Cardiac fibroblast (primary cell): ENCODE results near the gene TNS1.

Experiments
- DNase-seq, 2 donors: peaks; one replicate each; pipeline versions ENCODE4 v3.0.0 to v3.0.0-alpha.2; 2010; ENCODE audit warnings: low read depth in 2 of 2
- H3K4me3 ChIP-seq, 2 donors: replicated peaks in 1 of 2; 1 replicate in 1 of 2; 2 replicates in 1 of 2; pipeline ENCODE4 v1.5.1; 2011; ENCODE audit warnings: low read depth in 2 of 2, low read length in 2 of 2, mild to moderate bottlenecking in 2 of 2, moderate library complexity in 1 of 2
- TF ChIP-seq, protein P1 (sequence below): IDR thresholded peaks from one replicate; pipeline ENCODE4 v1.5.1; 2011; ENCODE audit warnings: low read depth, mild to moderate bottlenecking, low read length, inconsistent platforms

TNS1 gene

DNA sequence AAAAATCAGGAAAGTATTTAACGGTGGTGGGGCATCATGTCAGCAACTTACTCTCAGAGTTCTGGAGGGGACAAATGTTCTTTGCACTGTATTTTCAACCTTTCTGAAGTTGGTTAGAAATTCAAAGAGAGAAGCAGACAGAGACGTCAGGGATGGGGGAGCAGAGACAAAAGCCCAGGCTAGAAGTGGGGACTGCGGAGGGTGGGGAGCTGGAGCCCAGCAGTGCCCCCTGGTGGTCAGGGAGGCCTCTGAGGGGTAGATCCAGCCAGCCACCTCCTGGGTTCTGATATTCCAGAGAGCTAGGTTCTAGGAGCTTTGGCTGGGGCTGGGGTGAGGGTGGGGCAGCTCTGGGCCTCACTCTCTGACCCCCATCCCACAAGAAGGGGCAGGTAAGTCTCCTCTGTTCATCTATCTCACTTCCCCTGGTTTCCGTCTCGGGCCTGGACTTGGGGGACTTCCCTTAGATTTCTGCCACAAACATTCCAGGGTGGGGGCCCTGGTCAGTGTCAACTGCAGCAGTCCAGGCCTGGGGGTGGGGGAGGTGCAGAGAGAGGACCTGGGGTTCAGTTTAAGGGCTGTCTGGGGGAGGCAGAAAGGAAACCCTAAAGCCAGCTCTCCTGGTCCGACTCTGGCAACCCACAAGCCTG lies 8.9 kb downstream of the TNS1 start:
- peak; percentile 45 to 51 for DNase-seq
- H3K4me3 ChIP-seq: no peak overlapping the region
- TF ChIP-seq, protein P1, sequence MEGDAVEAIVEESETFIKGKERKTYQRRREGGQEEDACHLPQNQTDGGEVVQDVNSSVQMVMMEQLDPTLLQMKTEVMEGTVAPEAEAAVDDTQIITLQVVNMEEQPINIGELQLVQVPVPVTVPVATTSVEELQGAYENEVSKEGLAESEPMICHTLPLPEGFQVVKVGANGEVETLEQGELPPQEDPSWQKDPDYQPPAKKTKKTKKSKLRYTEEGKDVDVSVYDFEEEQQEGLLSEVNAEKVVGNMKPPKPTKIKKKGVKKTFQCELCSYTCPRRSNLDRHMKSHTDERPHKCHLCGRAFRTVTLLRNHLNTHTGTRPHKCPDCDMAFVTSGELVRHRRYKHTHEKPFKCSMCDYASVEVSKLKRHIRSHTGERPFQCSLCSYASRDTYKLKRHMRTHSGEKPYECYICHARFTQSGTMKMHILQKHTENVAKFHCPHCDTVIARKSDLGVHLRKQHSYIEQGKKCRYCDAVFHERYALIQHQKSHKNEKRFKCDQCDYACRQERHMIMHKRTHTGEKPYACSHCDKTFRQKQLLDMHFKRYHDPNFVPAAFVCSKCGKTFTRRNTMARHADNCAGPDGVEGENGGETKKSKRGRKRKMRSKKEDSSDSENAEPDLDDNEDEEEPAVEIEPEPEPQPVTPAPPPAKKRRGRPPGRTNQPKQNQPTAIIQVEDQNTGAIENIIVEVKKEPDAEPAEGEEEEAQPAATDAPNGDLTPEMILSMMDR: peak; percentile 77

DNA sequence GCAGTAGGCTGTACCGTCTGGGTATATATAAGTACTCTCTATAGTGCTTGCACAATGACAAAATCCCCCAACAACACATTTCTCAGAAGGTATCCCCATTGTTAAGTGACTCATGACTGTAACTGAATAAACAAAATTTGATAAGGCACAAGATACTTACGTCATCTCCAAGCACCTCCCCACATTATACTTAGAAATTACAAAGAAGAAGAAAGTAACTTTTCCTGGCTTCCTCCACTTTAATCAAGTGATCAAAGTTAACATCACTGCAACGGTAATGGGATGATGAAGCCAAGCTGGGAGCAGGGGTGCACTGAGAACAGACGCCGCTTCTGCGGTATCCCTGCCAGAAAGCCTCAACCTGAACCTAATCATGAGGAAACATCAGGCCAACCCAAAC lies 9.7 kb downstream of the TNS1 start:
- TF ChIP-seq, protein P1: no peak
- peak; percentile 75 to 84 for DNase-seq
- no peak overlapping the region for H3K4me3 ChIP-seq

DNA sequence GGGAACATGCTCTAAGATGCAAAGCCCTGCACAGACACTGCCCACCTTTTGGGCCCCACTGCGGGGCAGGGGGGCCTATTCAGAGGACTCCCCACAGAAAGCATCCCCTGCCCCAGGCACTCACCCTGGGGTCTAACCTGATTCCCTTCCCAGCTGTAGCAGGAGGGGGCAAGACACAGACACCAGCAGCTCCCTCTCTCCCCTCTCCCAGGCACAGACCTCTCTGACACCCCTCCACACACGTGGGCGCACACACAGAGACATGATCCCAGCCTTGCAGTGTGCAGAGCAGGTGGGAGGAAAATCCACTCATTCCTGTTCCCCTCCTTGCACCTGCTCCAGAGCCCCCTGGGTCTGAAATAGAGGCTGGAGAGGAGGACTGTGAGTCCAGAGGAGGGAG lies 10.7 kb downstream of the TNS1 start:
- no peak overlapping the region for H3K4me3 ChIP-seq
- DNase-seq: no peak
- TF ChIP-seq, protein P1: no peak

DNA sequence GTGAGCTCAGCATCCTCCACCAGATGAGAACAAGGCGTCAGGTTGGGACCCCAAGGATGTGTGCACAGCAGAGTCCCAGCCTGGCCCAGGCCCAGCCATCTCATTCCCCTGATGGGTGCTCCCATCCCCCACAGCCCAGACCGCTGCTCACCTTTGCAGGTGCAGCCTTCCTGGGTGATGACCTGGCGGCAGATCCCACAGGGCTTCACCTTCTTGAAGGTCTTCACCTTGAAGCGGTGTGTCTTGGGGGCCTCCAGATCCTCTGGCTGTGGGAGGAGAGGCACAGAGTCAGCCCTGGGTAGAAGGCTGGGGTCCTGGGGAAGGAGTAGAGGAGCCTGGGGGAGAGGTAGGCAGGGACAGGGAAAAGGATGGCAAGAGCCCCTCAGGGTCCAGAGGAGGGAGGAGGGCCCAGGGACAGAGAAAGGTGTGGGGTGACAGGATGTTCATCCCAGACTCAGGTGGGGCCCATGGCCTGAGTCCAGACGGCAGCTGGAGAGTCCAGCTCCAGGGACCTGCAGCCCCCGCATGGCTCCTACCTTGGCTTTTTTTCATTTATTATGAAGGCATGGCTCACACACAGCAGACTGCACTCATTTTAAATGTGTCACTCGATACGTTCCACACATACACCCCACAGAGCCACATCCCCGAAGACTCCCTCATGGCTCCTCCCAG lies 11.9 kb downstream of the TNS1 start:
- H3K4me3 ChIP-seq: no peak overlapping the region
- TF ChIP-seq, protein P1: no peak
- DNase-seq: no peak

DNA sequence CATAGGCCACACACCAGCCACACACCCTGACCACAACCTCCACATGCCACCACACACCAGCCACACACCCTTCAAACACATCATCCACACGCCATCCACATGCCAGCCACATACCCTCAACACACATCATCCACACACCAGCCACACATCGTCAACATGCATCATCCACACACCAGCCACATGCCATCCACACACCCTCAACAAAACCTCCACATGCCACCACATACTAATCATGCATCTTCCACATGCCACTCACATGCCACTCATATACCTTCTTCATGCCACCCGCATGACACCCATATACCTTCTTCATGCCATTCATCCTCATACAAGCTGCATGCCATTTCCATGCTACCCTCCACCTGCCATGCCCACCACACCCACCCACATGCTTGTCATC lies 12.4 kb downstream of the TNS1 start:
- H3K4me3 ChIP-seq: no peak overlapping the region
- TF ChIP-seq, protein P1: no peak
- no peak for DNase-seq

DNA sequence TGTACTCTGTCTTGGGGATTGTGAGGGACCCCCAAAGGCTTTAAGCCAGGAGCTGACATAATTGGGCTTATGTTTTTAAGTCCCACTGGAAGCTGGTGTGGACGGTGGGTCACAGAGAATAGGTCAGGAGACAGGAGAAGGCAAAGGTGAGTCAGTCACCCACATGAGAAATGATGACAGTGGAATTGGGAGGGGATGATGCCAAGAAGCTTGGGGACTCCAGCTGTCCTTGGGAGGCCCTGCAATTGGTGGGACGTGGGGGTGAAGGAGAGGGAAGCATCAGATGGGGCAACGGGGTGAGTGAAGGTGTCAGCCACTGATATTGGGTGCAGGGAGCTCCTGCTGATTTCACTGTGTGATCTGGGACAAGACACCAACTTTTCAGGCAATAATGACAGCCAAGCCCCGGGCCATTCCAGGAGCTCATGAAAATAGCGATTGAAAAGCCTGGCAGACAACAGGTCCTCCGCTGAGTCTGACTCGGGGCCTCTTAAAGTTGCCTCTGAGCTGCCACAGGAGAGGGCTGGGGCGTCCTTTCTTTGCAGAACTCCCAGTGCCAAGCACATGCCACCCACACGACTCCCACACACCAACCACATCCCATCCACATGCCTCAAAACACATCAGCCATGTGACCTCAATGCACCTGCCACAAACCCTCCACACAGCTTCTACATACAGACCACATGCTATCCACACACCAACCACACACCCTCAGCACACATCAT lies 13.4 kb downstream of the TNS1 start:
- H3K4me3 ChIP-seq: no peak overlapping the region
- TF ChIP-seq, protein P1: no peak
- no peak for DNase-seq
